Measurements from ENCODE around the gene GAS2. TPM values are rescaled to one million over a fixed set of nuclear protein-coding genes. Genes with fewer than 3 reads are reported as not detected.

The GAS2 gene
- total RNA-seq, 1 experiment from 2014 or later, result 9.4 TPM

GRCh38 chr11:22829231-22830081 is 163.0 kb downstream of the GAS2 start, which contains the start of gene SVIP:
SVIP (minus strand) TSS chr11:22829801; CDS start chr11:22829748, 53 bp downstream.
- BruUV-seq (replicated peaks), result TSS peak; percentile 31
- H3K27me3 Mint-ChIP-seq (ENCODE audit: insufficient read depth, unreplicated experiment), result no peaks in the 10 kb centered on the region
- intact Hi-C loops (cut with micrococcal nuclease; ENCODE audit: unreplicated experiment), result loop anchor here (1.0 to 5.0 kb wide), 3 partner anchors 159 to 492 kb away; partner anchors contain the start of genes FANCF and SLC17A6

GRCh38 chr11:22830082-22830414 is 163.6 kb downstream of the GAS2 start:
- Histone ChIP-seq H3K36me3 (ENCODE audit: control insufficient read depth, insufficient read depth, low read length) (no peaks in the 10 kb centered on the region), H3K4me1 (peaks cover 14% of the 10 kb centered on the region), H3K9me3 (no peaks in the 10 kb centered on the region), H3K27me3 (replicated peaks; ENCODE audit: control insufficient read depth, insufficient read depth, low read length) (no peaks in the 10 kb centered on the region), H3K4me3 (ENCODE audit: low read depth, low read length) (peak overlapping the region; percentile 21)
- H3K4me1 Mint-ChIP-seq (ENCODE audit: low read depth, unreplicated experiment), result peaks cover 15% of the 10 kb centered on the region
- BruUV-seq (replicated peaks), result no TSS peak
- no peaks in the 10 kb centered on the region for H3K9me3 Mint-ChIP-seq (ENCODE audit: unreplicated experiment)
- ChIA-PET CTCF (interaction anchor here (0.7 to 1.4 kb wide), 7 partner anchors 10 to 205 kb away, joined by 3 to 9 read pairs (median 4); partner anchors contain the start of gene FANCF), POLR2A (interaction anchor here (0.5 to 1.0 kb wide), 6 partner anchors 34 to 290 kb away, joined by 3 to 4 read pairs (median 3); partner anchors contain the start of gene FANCF)
- H3K36me3 Mint-ChIP-seq (ENCODE audit: insufficient read depth, unreplicated experiment), result no peaks in the 10 kb centered on the region
- no peak for DNase-seq
- intact Hi-C loops (cut with micrococcal nuclease; ENCODE audit: unreplicated experiment), result no loop called here
- H3K4me3 Mint-ChIP-seq (ENCODE audit: unreplicated experiment), result peak overlapping the region; percentile 87
- no peaks in the 10 kb centered on the region for H3K27me3 Mint-ChIP-seq (ENCODE audit: insufficient read depth, unreplicated experiment)
- H3K27ac Mint-ChIP-seq (ENCODE audit: unreplicated experiment), result peak overlapping the region; percentile 66
- TF ChIP-seq CTCF (IDR thresholded peaks at IDR 0.05; ENCODE audit: insufficient read depth in 1 of 2, low read depth in 1 of 2, low read length in 1 of 2, severe bottlenecking in 1 of 2, unreplicated experiment in 1 of 2), result no peak

More at GRCh38 chr11:22829231-22830081, 163.0 kb downstream of the GAS2 start, which contains the start of gene SVIP:
- POLR2A ChIA-PET, result interaction anchor here (0.5 to 1.0 kb wide), 7 partner anchors 34 to 290 kb away, joined by 3 to 4 read pairs (median 3); partner anchors contain the start of gene FANCF
- Mint-ChIP-seq H3K36me3 (ENCODE audit: insufficient read depth, unreplicated experiment) (no peaks in the 10 kb centered on the region), H3K9me3 (ENCODE audit: unreplicated experiment) (no peaks in the 10 kb centered on the region), H3K27ac (ENCODE audit: unreplicated experiment) (peak within 1 kb of the TSS; percentile 66), H3K4me1 (ENCODE audit: low read depth, unreplicated experiment) (peaks cover 15% of the 10 kb centered on the region), H3K4me3 (ENCODE audit: unreplicated experiment) (peak within 1 kb of the TSS; percentile 87)
- DNase-seq, result peak; percentile 96 to 97
- Histone ChIP-seq H3K27me3 (replicated peaks; ENCODE audit: control insufficient read depth, insufficient read depth, low read length) (no peaks in the 10 kb centered on the region), H3K36me3 (ENCODE audit: control insufficient read depth, insufficient read depth, low read length) (no peaks in the 10 kb centered on the region), H3K9me3 (no peaks in the 10 kb centered on the region), H3K4me1 (peaks cover 14% of the 10 kb centered on the region), H3K4me3 (ENCODE audit: low read depth, low read length) (peak within 1 kb of the TSS; percentile 92)
- CTCF ChIA-PET, result interaction anchor here (0.6 to 1.4 kb wide), 8 partner anchors 9 to 204 kb away, joined by 3 to 9 read pairs (median 4); partner anchors contain the start of gene FANCF
- peak; percentile 46 to 93 for TF ChIP-seq CTCF (IDR thresholded peaks at IDR 0.05; ENCODE audit: insufficient read depth in 1 of 2, low read depth in 1 of 2, low read length in 1 of 2, severe bottlenecking in 1 of 2, unreplicated experiment in 1 of 2)

GRCh38 chr11:22832315-22833015 is 166.1 kb downstream of the GAS2 start:
- CTCF ChIA-PET, result no interaction called here
- Histone ChIP-seq H3K36me3 (ENCODE audit: control insufficient read depth, insufficient read depth, low read length) (no peaks in the 10 kb centered on the region), H3K9me3 (no peaks in the 10 kb centered on the region), H3K27me3 (replicated peaks; ENCODE audit: control insufficient read depth, insufficient read depth, low read length) (no peaks in the 10 kb centered on the region), H3K4me3 (ENCODE audit: low read depth, low read length) (no peak overlapping the region), H3K4me1 (peaks cover 14% of the 10 kb centered on the region)
- Mint-ChIP-seq H3K27me3 (ENCODE audit: insufficient read depth, unreplicated experiment) (no peaks in the 10 kb centered on the region), H3K36me3 (ENCODE audit: insufficient read depth, unreplicated experiment) (no peaks in the 10 kb centered on the region), H3K9me3 (ENCODE audit: unreplicated experiment) (no peaks in the 10 kb centered on the region), H3K4me1 (ENCODE audit: low read depth, unreplicated experiment) (peaks cover 15% of the 10 kb centered on the region), H3K27ac (ENCODE audit: unreplicated experiment) (no peak overlapping the region), H3K4me3 (ENCODE audit: unreplicated experiment) (no peak overlapping the region)
- no TSS peak for BruUV-seq (replicated peaks)
- TF ChIP-seq CTCF (IDR thresholded peaks at IDR 0.05; ENCODE audit: insufficient read depth in 1 of 2, low read depth in 1 of 2, low read length in 1 of 2, severe bottlenecking in 1 of 2, unreplicated experiment in 1 of 2), result no peak
- no peak for DNase-seq
- POLR2A ChIA-PET, result no interaction called here
- intact Hi-C loops (cut with micrococcal nuclease; ENCODE audit: unreplicated experiment), result no loop called here

All from Caco-2 (cell line).